GM12873 (cell line): ENCODE results near the gene S100Z.

Experiments
- CTCF ChIP-seq: IDR thresholded peaks from 2 replicates; pipeline ENCODE4 v1.5.1; 2012; ENCODE audit warnings: low read depth, mild to moderate bottlenecking, moderate library complexity, low read length, control low read depth; ENCODE audit not compliant: insufficient read depth; ENCODE audit errors: missing control alignments

Gene S100Z

GRCh38 chr5:76808141-76808691 lies 41.6 kb upstream of the S100Z start:
- TF ChIP-seq CTCF: no peak

- no peak for TF ChIP-seq CTCF
Observed at GRCh38 chr5:76809141-76809540, 40.7 kb upstream of the S100Z start.

- no peak for TF ChIP-seq CTCF
Observed at GRCh38 chr5:76810236-76810635, 39.6 kb upstream of the S100Z start.

- no peak for TF ChIP-seq CTCF
Observed at GRCh38 chr5:76811214-76811613, 38.6 kb upstream of the S100Z start.

- TF ChIP-seq CTCF: no peak
Observed at GRCh38 chr5:76813982-76814562, 35.7 kb upstream of the S100Z start.

GRCh38 chr5:76816110-76816831 lies 33.5 kb upstream of the S100Z start:
- no peak for TF ChIP-seq CTCF
